GM21576 (cell line): ENCODE measurements around the gene BIN1.

ENCODE experiments used
- ATAC-seq: cut with Tn5 transposase; IDR thresholded peaks from one replicate; pipeline ENCODE4 v1.9.1; 2021; ENCODE audit warnings: mild to moderate bottlenecking, moderate library complexity; ENCODE audit not compliant: unreplicated experiment

BIN1 gene

GRCh38 chr2:127048969-127049897, 57.7 kb downstream of the BIN1 start:
- ATAC-seq = no peak

GRCh38 chr2:127048618-127048935, 58.4 kb downstream of the BIN1 start:
- ATAC-seq = no peak

- no peak for ATAC-seq
Measured at GRCh38 chr2:127047716-127048617, 59.0 kb downstream of the BIN1 start.

- ATAC-seq = no peak
Measured at GRCh38 chr2:127047054-127047453, 59.9 kb downstream of the BIN1 start.

- no peak for ATAC-seq
Measured at GRCh38 chr2:127046579-127046978, 60.4 kb downstream of the BIN1 start.

- ATAC-seq = no peak
Measured at GRCh38 chr2:127045792-127046501, 61.0 kb downstream of the BIN1 start.

GRCh38 chr2:127044977-127045661, 61.8 kb downstream of the BIN1 start:
- ATAC-seq = no peak

- ATAC-seq = no peak
Measured at GRCh38 chr2:127044165-127044718, 62.7 kb downstream of the BIN1 start.

GRCh38 chr2:127043367-127044164, 63.4 kb downstream of the BIN1 start:
- ATAC-seq = no peak

GRCh38 chr2:127041259-127041970, 65.5 kb downstream of the BIN1 start:
- ATAC-seq = no peak

- peak; percentile 2 for ATAC-seq
Measured at GRCh38 chr2:127040169-127040568, 66.8 kb downstream of the BIN1 start.

- peak; percentile 58 for ATAC-seq
Measured at GRCh38 chr2:127039387-127040031, 67.4 kb downstream of the BIN1 start.

GRCh38 chr2:127037476-127037875, 69.5 kb downstream of the BIN1 start:
- ATAC-seq = no peak

- ATAC-seq = peak; percentile 54
Measured at GRCh38 chr2:127034883-127035611, 71.9 kb downstream of the BIN1 start.

- no peak for ATAC-seq
Measured at GRCh38 chr2:127034051-127034450, 72.9 kb downstream of the BIN1 start.

- no peak for ATAC-seq
Measured at GRCh38 chr2:127032621-127033020, 74.3 kb downstream of the BIN1 start.

- ATAC-seq = no peak
Measured at GRCh38 chr2:127029350-127030051, 77.5 kb downstream of the BIN1 start.
